NCI-H226 (cell line): ENCODE results near the gene NDUFB2.
A peak's percentile ranks its signal among the peaks of the same experiment; 100 is the strongest.
"Not testable (repeated sequence)": the region's sequence is repeated elsewhere in the genome, so short reads cannot be mapped to it uniquely, and the experiment has no call there.

ENCODE experiments used
- DNase-seq: peaks from one replicate; pipeline ENCODE4 v3.0.0-alpha.2; 2015

Gene NDUFB2

GRCh38 chr7:140696680-140697446 is at the start of gene NDUFB2:
Gene NDUFB2, plus strand, starts transcription at chr7:140696708. Its CDS starts 37 bp downstream, at chr7:140696745.
- DNase-seq, result peak; percentile 68

DNA sequence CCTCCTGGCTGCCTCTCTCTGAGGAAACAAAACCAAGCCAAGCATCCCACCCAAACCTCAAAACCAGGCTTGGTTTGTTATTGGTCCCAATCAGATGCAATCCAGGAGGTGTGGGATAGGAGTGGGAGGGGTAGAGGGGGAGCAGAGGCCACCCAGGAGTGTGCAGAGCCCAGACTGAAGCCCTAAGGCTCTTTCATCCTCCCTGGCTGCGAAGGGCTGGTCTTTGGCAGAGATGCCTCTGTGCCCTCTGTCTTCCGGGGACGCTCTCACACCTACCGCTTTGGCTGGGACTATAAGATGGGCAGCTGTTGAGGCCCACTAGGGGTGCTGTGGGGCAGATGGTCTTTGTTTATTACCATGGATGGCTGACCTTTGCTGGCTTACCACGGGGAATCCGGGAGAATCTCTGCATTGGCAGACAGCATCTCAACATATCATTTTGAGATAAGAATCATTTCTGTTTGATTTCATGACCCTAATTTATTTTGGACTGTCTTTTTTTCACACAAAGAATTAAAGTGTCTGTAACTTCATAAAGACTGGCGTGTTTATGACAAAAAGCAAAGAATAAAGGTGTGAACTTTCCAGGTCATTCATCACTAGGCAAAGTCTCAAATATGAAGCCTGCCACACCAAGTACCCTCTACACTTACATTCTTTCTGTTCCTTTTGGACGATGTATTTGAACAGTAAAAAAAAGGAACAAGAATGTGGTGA is 49.4 kb upstream of the NDUFB2 start:
- peak; percentile 51 for DNase-seq

DNA sequence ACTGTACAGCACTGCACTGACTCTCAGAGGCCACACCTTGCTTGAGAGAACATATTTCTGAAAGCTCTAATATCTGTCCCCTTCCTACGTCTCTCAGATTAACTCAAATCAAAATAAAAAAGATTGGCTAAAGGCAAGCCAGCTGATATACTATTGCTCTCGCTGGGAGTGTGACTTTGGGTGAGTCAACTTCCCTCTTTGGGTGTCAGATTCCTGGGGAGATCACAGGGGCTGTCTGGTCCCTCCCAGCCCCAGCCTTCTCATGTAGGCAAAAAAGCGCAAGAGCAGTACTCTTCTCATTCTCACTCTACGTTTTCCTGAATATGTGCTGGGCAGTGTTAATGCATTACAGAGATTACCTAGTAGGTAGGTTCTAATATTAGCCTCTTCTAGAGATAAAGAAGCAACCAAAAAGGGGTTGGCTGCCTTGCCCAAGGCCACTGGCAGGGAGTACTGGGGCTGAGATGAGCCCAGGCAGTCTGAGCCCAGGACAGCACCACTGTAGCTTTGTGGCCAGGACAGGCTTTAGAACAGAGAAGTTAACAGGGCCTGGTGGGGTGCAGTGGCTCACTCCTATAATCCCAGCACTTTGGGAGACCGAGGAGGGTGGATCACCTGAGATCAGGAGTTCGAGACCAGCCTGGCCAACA is 46.8 kb upstream of the NDUFB2 start:
- DNase-seq, result peak; percentile 59

GRCh38 chr7:140650367-140650766 is 46.1 kb upstream of the NDUFB2 start:
- DNase-seq, result no peak

DNA sequence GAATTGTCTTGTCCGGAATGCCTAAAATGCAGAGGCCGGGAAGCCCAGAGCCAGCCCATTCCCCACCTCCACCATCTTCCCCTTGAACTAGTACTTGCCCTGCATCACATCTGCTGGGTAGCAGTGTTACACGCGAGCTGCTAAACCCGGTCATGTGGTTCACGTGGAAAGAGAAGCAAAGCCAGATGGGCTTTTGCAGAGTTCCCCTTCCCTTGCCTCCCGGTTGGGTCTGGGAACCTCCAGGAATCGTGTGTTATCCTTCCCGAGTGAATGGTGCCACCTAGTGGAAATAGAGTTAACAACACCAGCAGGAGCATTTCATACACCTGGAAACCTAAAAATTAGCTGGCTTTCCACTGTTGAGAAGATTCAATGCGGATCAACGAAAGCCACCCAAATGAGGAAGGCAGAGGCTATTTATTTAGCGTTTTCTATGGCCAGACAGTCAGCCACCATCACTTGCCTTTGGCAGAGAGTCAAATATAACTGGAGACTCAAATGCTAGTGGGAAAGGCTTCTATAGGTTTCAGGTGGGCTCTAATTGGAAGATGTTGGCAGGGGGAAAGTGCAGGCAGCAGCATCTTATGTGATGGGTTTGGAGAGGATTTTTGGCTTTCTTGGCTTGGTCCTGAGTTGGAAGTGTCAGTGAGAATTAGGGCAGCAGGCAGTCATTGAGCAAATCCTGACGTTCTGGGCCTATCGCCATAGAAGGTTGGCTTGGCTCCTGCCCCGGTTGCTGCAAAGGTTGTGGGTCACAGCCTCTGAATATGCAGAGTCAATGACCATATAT is 43.0 kb upstream of the NDUFB2 start:
- peak; percentile 65 for DNase-seq

DNA sequence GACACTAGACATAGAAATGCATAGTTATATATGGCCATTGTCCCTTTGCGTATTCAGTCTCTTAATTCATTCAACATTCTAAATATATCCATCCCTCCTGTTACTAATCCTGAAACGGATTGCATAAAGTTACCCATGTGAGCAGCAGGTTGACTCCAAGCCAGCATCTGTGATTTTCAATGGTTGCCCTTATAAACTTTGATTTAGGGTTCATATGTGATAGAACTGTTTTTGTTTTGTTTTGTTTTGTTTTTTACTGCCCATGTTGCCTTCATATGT is 42.5 kb upstream of the NDUFB2 start:
- no peak for DNase-seq

DNA sequence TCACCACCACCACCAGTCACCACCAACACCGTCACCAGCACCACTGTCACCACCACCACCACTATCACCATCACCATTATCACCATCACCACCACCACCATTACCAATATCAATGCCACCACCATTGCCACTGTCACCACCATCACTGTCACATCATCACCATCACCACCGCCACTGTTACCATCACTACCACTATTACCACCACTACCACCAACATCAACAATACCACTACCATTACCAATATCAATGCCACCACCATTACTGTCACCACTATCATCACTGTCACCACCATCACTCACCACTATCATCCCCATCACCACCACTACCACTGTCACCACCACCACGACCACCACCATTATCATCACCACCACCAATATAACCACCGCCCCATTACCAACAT is 41.8 kb upstream of the NDUFB2 start:
- no peak for DNase-seq

DNA sequence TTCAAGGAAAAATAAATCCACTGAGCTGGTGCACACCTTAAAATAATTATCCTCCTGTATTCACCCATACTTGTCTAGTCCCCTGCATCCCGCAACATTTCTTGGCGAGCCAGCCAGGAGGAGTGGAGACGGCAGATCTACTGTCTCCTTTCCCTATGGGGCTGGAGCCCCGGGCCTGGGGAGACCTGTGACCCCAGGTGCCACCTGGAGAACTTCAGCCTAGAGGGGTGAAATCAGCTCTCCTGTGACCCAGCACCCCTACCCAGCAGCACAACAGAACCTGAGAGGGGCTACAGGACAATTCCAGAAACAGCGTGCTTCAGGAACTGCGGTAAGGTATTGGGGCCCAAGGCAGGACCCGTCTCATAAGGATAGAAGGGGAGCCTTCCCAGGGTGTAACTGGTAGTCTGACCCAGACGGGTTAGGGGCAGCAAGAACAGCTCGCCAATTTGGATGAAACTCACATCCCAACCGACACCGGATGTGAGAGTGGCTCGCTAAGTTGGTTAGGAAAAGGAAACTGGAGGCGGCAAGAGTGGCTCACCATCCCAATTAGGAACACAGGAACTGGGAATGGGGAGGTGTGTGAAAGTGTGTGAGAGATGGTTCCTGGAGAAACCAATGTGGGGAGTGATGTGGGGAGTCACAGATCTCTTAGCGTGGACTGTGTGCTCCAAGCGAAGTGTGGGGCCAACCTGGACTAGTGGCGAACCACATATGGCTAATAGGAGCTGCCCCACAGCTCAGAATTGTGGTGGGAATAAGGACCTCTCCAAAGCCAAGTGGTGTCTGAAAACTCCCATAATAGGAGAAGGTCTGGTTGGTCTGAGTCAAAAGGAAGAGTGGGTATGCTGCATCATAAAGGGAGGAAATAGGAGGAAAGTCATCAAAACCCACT is 40.7 kb upstream of the NDUFB2 start:
- DNase-seq, result no peak

- no peak for DNase-seq
Observed at GRCh38 chr7:140656548-140657515, 39.7 kb upstream of the NDUFB2 start.

DNA sequence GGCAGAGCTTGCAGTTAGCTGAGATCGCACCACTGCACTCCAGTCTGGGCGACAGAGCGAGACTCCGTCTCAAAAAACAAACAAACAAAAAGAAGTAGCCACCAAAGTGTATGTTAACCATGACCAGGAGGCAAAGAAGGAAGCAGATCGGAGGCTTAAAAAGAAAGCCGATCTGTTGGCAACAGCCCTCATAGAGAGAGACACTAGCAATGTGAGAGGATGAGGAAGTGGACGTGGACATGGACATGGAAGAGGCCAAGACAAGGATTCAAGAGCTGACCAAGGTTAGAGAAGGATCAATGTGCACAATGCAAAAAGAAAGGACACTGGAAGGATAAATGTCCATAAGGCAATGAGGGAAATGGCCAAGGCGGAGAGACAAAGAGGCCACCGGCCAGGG is 38.6 kb upstream of the NDUFB2 start:
- DNase-seq, result no peak

GRCh38 chr7:140659856-140660255 is 36.7 kb upstream of the NDUFB2 start:
- no peak for DNase-seq

DNA sequence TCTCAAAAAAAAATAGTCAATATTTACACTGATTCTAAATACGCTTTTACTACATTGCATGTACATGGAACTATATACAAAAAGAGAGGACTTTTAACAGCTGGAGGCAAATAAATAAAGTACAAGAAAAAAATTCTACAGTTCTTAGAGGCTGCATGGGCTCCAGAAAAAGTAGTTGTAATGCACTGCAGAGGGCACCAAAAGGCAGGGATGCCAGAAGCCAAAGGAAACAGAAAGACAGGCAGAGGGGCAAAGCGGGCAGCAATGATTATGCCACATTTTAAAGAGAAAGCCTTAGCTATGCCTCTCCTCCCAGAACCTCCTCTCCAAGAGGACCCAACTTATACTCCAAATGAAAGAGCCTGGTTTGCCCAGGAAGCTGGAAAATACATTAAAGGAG is 35.4 kb upstream of the NDUFB2 start:
- DNase-seq, result no peak

GRCh38 chr7:140662938-140663337 is 33.6 kb upstream of the NDUFB2 start:
- not testable (repeated sequence) for DNase-seq

- no peak for DNase-seq
Observed at GRCh38 chr7:140667476-140667875, 29.0 kb upstream of the NDUFB2 start.

DNA sequence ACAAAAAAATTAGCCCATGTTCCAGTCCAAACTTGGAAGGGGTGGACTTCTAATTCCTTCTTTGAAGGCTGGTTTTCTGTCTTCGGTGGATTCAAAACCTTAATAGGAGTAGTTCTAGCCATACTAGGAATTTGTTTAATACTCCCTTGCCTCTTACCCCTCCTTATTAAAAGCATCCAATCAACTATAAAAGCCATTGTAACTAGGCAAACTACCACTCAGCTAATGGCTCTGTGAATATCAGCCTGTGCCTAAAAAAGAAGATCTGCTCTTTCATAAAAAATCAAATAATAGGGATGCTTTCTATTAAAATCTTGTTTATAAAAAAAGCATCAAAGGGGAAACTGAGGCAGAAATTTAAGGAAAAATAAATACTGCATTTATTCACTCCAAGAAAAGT is 27.9 kb upstream of the NDUFB2 start:
- DNase-seq, result no peak

GRCh38 chr7:140669352-140669751 is 27.2 kb upstream of the NDUFB2 start:
- DNase-seq, result no peak

- DNase-seq, result not testable (repeated sequence)
Observed at GRCh38 chr7:140669862-140670261, 26.6 kb upstream of the NDUFB2 start.

DNA sequence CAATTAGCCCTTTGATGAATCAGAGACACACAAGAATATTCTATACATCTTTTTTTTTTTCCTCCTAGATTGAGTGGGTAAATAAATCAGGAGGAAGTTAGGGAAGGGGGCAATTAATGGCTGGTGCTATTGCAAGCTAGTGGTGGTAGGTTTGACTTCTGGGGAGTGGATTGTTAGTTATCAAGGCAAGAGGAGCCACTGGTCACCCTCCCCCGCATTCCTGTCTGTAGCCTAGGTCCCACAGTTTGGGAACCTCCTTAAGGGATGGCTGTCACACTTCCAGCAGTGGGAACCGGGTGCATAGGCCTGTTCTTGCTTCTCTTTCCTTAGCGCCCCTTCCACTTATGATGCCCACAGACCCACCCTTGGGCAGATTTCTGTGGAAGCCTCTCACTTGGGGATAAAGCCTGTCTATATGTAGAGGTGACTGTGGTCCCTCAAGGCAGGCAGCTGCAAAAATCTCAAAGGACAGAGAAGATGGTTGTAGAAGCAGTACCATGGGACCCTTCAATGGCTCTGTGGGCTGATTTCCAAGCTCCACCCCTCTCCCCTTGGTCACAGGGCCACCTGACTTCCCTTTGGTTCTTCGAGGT is 26.1 kb upstream of the NDUFB2 start:
- no peak for DNase-seq

- DNase-seq, result no peak
Observed at GRCh38 chr7:140671966-140672365, 24.5 kb upstream of the NDUFB2 start.

GRCh38 chr7:140672382-140673062 is 24.0 kb upstream of the NDUFB2 start, which contains the start of gene ADCK2:
Gene ADCK2, plus strand, starts transcription at chr7:140672945. Its CDS starts 386 bp downstream, at chr7:140673331.
- no peak for DNase-seq
